ENCODE measurements around the gene FAM83D.

The FAM83D gene

DNA sequence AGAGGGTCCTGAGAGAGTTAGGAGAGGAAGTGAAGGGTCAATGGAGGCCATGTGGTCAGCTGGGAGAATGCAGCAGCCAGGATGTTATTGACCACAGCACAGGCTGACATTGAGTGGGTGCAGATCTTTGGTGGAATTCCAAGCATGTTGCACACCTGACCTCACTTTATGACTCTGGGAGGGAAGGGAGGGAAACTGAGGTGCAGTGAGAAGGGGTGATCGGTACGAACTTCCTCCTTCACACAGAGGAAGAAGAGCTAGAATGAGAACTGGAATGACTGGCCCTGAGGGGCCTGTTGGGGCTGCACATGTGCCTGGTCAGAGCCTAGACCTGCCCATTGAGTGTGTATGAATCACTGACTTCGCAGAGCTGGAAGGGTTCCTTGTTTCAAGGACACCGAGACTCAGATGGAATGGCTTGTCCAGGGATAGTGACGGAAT, 9.8 kb downstream of the FAM83D start:
- no peak for DNase-seq

DNA sequence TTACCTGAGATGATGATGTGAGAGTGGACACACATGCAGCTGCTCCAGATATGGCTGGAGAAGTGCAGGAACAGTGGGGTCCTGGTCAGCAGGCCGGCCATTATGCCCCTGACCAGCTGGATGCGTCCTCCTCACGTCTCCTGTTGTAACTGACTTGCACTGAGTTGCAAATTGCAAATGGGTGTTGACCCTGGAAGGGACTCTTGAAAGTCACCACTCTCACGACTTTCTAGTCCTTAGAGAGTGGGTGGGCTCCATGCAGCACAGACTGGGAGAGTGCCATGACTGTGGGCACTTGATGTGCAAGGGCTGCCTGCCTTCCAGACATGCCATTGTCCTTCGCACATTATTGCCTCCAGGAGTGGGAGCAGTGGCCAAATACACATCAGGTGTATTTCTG, 10.8 kb downstream of the FAM83D start:
- DNase-seq, result no peak

GRCh38 chr20:38937978-38938473, 11.8 kb downstream of the FAM83D start:
- DNase-seq, result no peak

DNA sequence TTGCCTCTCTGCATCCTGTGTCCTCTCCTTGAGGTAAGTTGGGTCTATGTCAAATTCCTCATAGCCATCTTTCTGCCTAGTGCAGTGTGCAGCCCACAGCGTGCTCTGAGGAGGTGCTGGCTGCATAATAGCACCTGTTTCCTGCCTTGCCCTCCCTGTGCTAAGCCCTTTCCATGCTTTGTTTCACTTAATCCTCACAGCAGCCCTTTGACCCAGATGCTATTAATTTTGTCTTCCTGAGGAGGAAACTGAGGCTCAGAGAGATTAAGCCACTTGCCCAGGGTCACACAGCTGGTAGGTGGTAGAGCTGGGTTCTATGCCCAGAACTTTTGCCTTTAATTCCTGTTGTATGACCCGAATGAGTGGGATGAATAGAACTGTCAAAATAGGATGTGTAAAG, 13.5 kb downstream of the FAM83D start:
- DNase-seq, result no peak

DNA sequence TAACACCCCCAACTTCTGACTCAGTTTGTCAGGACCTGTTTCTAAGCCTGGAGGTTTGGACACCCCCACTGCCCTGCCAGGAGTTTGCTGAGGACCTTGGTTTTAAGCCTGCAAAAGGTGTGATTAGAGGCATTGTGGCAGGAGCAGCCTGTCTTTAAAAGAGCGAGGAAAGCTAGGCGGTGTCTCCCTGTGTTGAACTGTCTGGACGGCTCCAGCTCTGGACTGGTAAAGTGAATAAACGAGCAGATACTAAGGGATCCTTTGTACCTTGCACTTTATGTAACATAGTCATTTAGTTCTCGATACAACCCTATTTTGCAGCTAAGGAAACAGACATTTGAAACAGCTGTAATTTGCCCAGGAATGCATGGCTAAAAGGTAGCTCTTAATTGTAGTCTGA, 14.4 kb downstream of the FAM83D start:
- no peak for DNase-seq

- no peak for DNase-seq
Measured at GRCh38 chr20:38941726-38942389, 15.6 kb downstream of the FAM83D start.

DNA sequence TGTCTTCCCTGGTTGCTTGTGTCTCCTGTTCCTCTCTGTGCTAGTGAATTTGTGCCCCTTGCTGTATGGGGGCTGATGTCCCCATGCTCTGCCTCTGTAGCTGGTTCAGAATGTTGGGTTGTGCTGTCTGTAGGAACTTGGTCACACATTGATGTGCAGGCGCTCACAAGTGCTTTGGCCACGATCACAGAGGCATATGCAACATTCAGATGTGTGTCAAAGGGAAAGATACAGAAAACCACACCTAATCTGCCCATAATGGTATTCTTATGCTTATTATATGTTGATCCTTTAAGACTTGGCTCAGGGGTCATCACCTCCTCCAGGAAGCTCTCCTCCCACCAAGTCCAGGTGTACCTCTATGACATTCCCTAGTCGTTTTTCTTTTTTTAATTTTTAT, 18.8 kb downstream of the FAM83D start:
- DNase-seq, result peak; percentile 61

DNA sequence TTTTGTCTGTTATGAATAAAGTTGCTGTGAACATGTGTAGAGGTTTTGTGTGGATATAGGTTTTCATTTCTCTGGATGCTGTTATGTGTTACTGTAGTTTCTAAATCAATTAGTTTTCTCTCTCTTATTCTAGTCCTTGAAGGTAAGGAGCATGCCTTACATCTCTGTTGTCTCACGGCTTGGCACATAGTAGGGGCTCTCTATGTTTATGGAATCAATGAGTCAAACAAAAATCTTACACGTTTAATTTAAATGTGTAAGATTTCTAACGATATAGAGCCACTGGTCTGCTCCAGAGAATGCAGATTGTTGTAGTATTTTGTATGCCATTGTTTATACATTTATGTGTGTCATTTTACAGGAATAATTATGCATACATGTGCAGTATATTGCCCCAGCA, 20.6 kb downstream of the FAM83D start:
- DNase-seq, result no peak

GRCh38 chr20:38947931-38948362, 21.7 kb downstream of the FAM83D start:
- DNase-seq, result peak; percentile 97

- no peak for DNase-seq
Measured at GRCh38 chr20:38950254-38950653, 24.0 kb downstream of the FAM83D start.

- DNase-seq, result no peak
Measured at GRCh38 chr20:38951611-38952010, 25.4 kb downstream of the FAM83D start.

DNA sequence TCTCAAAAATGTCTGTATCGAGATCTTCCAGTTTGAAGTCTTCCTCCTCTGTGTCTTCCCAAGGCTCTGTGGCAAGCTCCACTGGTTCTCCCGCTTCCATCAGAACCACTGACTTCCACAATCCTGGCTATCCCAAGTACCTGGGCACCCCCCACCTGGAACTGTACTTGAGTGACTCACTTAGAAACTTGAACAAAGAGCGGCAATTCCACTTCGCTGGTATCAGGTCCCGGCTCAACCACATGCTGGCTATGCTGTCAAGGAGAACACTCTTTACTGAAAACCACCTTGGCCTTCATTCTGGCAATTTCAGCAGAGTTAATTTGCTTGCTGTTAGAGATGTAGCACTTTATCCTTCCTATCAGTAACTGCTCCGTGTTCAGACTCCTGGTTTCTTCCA, 25.9 kb downstream of the FAM83D start:
- DNase-seq, result no peak

- no peak for DNase-seq
Measured at GRCh38 chr20:38953630-38954340, 27.6 kb downstream of the FAM83D start.

DNA sequence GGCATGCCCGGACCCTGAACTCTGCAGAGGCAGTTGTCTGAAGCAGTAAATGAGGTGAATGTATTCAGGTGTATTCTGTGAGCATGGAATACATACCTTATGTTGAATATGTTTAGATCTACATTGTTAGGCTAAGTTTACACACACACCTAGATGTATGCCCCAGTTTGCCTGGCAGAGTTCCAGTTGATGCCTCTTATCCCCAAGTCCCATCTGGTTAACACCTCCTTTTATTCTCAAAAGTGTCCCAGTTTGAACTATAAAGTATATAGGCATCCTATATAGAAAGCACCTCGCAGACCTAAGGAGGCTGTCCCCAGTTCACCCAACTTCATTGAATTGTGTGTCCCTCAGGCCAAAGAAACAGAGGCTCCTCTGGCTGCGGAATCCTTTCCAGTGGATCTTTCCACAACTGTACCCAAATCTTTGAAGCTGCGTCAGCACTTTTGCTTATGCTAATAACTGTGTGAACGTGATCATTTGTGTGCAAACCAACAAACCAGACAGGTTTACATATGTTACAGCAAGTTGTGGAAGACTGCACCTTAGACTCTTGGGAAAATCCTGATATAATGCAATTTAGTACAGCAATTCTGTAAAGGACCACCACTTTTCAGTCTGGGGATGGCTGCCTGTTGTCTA, 31.1 kb downstream of the FAM83D start:
- no peak for DNase-seq

- no peak for DNase-seq
Measured at GRCh38 chr20:38957915-38958485, 31.8 kb downstream of the FAM83D start.

DNA sequence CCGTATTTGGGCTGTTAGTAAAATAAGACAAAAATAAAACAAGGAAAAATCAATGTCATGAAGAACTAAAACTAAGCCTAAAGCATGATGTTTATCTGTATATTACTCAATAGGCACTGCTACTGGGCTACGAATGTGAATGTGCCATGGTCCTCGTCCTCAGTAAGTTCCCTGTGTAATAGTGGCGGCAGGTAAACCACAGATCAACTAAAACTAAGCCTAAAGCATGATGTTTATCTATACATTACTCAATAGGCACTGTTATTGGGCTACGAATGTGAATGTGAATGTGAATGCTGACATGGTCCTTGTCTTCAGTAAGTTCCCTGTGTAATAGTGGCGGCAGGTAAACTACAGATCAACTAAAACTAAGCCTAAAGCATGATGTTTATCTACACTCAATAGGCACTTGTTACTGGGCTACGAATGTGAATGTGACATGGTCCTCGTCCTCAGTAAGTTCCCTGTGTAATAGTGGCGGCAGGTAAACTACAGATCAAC, 34.0 kb downstream of the FAM83D start:
- DNase-seq, result peak; percentile 24

DNA sequence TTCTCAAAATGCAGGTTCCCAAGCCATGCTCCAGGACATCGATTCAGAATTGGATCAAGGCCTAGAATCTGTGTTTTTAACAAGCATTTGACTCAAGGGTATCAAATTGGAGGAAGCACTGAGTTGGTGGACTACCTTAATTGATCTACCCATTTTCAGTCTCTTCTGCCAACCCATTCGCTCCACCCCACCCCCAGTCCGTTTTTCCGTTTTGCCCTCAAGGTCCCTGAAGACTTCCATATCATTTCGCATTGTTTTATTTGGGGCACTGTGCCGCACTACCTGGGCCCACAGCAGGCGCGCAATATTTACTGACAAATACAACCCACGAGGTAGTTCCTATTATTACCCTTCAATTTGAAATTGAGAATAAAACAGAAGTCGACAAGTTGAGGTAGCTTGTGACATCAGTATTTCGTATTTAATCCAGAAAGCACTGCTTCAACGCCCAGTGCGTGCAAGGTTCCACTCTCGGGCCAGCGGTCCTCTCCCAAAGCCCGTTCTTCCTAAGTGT, 35.4 kb downstream of the FAM83D start:
- peak; percentile 68 for DNase-seq

GRCh38 chr20:38962044-38962927, 36.1 kb downstream of the FAM83D start, which contains the start of gene DHX35:
TSS of gene DHX35 (plus strand) at chr20:38962344. CDS start at chr20:38962368, 24 bp downstream.
- DNase-seq, result peak; percentile 99

- peak; percentile 71 for DNase-seq
Measured at GRCh38 chr20:38962928-38963401, 36.7 kb downstream of the FAM83D start.

GRCh38 chr20:38963745-38964144, 37.5 kb downstream of the FAM83D start:
- DNase-seq, result no peak

DNA sequence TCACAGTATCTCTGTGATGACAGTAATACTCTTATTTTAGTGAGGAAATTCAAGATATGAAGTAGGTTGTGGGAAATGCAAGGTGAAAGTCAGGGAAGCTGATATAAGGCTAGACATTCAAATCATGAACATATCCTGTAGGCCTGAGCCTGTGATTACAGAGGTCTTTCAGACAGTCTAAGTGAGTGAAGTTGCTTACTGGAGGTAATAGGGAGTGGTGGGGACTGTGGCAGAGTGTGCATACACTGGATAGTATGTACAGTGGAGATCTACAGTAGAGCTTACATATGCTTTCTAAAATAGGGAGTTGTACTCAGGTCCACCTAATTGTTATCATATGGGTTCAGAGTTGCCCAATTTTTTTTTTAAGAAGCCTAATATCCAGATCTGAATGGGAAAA, 39.0 kb downstream of the FAM83D start:
- no peak for DNase-seq

GRCh38 chr20:38968090-38968489, 41.9 kb downstream of the FAM83D start:
- DNase-seq, result no peak
